ENCODE data around the gene UBE2Z.

DNA sequence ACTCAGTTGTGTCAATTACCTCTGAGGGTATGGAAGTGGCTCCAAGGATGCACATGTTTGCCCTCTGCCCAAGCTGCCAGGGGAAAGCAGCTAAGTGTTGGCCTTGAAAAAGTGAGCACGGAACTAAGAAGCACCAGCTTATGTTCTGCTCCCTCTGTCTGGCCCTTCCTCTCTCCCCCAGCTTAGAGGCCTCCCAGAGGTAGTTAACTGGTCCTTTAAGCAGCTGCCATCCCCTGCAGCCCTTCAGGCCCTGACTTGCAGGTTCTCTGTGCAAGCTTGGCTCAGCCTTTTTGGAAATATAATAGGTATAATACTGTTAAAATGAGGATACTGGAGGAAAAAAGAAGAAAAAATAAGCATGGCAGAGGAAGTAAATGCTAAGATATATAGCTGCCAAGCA is 7.0 kb upstream of the UBE2Z start:
- TF ChIP-seq, protein P1, sequence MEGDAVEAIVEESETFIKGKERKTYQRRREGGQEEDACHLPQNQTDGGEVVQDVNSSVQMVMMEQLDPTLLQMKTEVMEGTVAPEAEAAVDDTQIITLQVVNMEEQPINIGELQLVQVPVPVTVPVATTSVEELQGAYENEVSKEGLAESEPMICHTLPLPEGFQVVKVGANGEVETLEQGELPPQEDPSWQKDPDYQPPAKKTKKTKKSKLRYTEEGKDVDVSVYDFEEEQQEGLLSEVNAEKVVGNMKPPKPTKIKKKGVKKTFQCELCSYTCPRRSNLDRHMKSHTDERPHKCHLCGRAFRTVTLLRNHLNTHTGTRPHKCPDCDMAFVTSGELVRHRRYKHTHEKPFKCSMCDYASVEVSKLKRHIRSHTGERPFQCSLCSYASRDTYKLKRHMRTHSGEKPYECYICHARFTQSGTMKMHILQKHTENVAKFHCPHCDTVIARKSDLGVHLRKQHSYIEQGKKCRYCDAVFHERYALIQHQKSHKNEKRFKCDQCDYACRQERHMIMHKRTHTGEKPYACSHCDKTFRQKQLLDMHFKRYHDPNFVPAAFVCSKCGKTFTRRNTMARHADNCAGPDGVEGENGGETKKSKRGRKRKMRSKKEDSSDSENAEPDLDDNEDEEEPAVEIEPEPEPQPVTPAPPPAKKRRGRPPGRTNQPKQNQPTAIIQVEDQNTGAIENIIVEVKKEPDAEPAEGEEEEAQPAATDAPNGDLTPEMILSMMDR (IDR thresholded peaks at IDR 0.05), result no peak
- TF ChIP-seq POLR2AphosphoS5 (IDR thresholded peaks at IDR 0.05), result no peak
- TF ChIP-seq POLR2A (IDR thresholded peaks at IDR 0.05), result no peak

Data from prostate gland (tissue), 2 donors.